CD8-positive, alpha-beta memory T cell (primary cell): Measurements from ENCODE around the gene NXT1. TPM values are rescaled to one million over a fixed set of nuclear protein-coding genes. Genes with fewer than 3 reads are reported as not detected.

ENCODE experiments used
- CTCF ChIA-PET: fragments of 350-600 bp; sonication (Branson Sonifier 250); formaldehyde crosslinking; loops from one replicate; lab custom pipeline; 2021; ENCODE audit warnings: antibody characterized with exemption; lab: Charles Lee
- POLR2A ChIA-PET: fragments of 350-600 bp; sonication (Branson Sonifier 250); formaldehyde crosslinking; loops from one replicate; lab custom pipeline; 2021; ENCODE audit warnings: antibody characterized with exemption; lab: Charles Lee
- DNase-seq, 5 donors: peaks; one replicate each; pipeline versions ENCODE4 v3.0.0 to v3.0.0-alpha.2; 2020 to 2022; ENCODE audit warnings: mixed read lengths in 1 of 5
- H3K27ac ChIP-seq: one replicate; pipeline ENCODE4 v1.7.0; 2013; ENCODE audit warnings: low read depth, mild to moderate bottlenecking, low read length, moderate library complexity
- H3K27me3 ChIP-seq: 2 replicates; pipeline ENCODE4 v1.7.0; 2013; ENCODE audit warnings: low read length, mild to moderate bottlenecking; ENCODE audit not compliant: insufficient read depth, poor library complexity, severe bottlenecking
- H3K36me3 ChIP-seq: 2 replicates; pipeline ENCODE4 v1.7.0; 2013; ENCODE audit warnings: mild to moderate bottlenecking, low read length, moderate library complexity; ENCODE audit not compliant: insufficient read depth
- H3K4me1 ChIP-seq: 2 replicates; pipeline ENCODE4 v1.7.0; 2013; ENCODE audit warnings: mild to moderate bottlenecking, low read length, moderate library complexity; ENCODE audit not compliant: insufficient read depth
- H3K4me3 ChIP-seq: 2 replicates; pipeline ENCODE4 v1.7.0; 2013; ENCODE audit warnings: mild to moderate bottlenecking, low read length
- H3K9me3 ChIP-seq: 2 replicates; pipeline ENCODE4 v1.7.0; 2013; ENCODE audit warnings: mild to moderate bottlenecking, low read length
- H3K27ac Mint-ChIP-seq, 8 donors: one replicate each; pipeline ENCODE4 v1.8.0; 2020 to 2021; ENCODE audit warnings: mixed read lengths in 8 of 8, mild to moderate bottlenecking in 6 of 8, inconsistent platforms in 3 of 8, moderate library complexity in 3 of 8
- H3K27me3 Mint-ChIP-seq, 2 donors: one replicate each; pipeline ENCODE4 v1.8.0; 2020 to 2021; ENCODE audit warnings: mixed read lengths in 2 of 2, mild to moderate bottlenecking in 1 of 2, moderate library complexity in 1 of 2
- H3K36me3 Mint-ChIP-seq, 3 donors: one replicate each; pipeline ENCODE4 v1.8.0; 2020 to 2021; ENCODE audit warnings: mixed read lengths in 3 of 3, inconsistent platforms in 1 of 3, mild to moderate bottlenecking in 1 of 3
- H3K4me1 Mint-ChIP-seq, 3 donors: one replicate each; pipeline ENCODE4 v1.8.0; 2020 to 2021; ENCODE audit warnings: mixed read lengths in 3 of 3, inconsistent platforms in 1 of 3, mild to moderate bottlenecking in 1 of 3
- H3K4me3 Mint-ChIP-seq, 7 donors: one replicate each; pipeline ENCODE4 v1.8.0; 2020 to 2021; ENCODE audit warnings: mixed read lengths in 7 of 7, mild to moderate bottlenecking in 6 of 7, moderate library complexity in 4 of 7, inconsistent platforms in 2 of 7
- H3K9me3 Mint-ChIP-seq, 5 donors: one replicate each; pipeline ENCODE4 v1.8.0; 2020 to 2022; ENCODE audit warnings: mixed read lengths in 5 of 5, mild to moderate bottlenecking in 3 of 5, moderate library complexity in 2 of 5, inconsistent platforms in 1 of 5
- polyA plus RNA-seq: library from polyadenylated mRNA; unstranded; fragments of 300-500 nt; fragmentation: Illumina TruSeq; gene quantifications from one replicate; pipeline ENCODE4 v1.2.3, GENCODE V29; 2021
- total RNA-seq, 2 experiments: library from RNA; stranded (reverse); gene quantifications; one replicate each; pipeline ENCODE4 v1.2.3, GENCODE V29; 2021

NXT1 gene
- total and polyA plus RNA-seq, 3 experiments from 2014 or later, result 48.9 to 65.0 (median 52.9) TPM

- Mint-ChIP-seq H3K27me3 (peaks cover 0 to 4% of the 10 kb centered on the region in 2 donors), H3K27ac (peak overlapping the region in 5 of 8 donors; percentile 14 to 100 (median 66)), H3K4me1 (peaks cover 32 to 50% (median 41%) of the 10 kb centered on the region in 3 donors), H3K9me3 (peaks cover 0 to 3% (median 0%) of the 10 kb centered on the region in 5 donors), H3K4me3 (peak overlapping the region in 2 of 7 donors; percentile 40 to 100), H3K36me3 (peaks cover 0 to 28% (median 0%) of the 10 kb centered on the region in 3 donors)
- no peaks in the 10 kb centered on the region for H3K9me3 ChIP-seq
- peaks cover 15% of the 10 kb centered on the region for H3K36me3 ChIP-seq
- H3K27me3 ChIP-seq, result no peaks in the 10 kb centered on the region
- H3K4me1 ChIP-seq, result peaks cover 23% of the 10 kb centered on the region
- peak in 1 of 5 donors; percentile 53 for DNase-seq
- H3K4me3 ChIP-seq, result no peak overlapping the region
- ChIA-PET POLR2A (no interaction called here), CTCF (no interaction called here)
- H3K27ac ChIP-seq, result no peak overlapping the region
These were observed 5.6 kb downstream of the NXT1 start for GRCh38 chr20:23356203-23356602.

GRCh38 chr20:23357767-23358562 lies 7.4 kb downstream of the NXT1 start:
- DNase-seq, result peak; percentile 99 to 100 (median 99)
- Histone ChIP-seq H3K4me3 (peak overlapping the region; percentile 81), H3K4me1 (peaks cover 17% of the 10 kb centered on the region), H3K36me3 (peaks cover 15% of the 10 kb centered on the region), H3K27ac (peak overlapping the region; percentile 91), H3K27me3 (no peaks in the 10 kb centered on the region), H3K9me3 (no peaks in the 10 kb centered on the region)
- ChIA-PET POLR2A (interaction anchor here (0.6 to 3.3 kb wide), 5 partner anchors 8 to 1700 kb away, joined by 3 to 30 read pairs (median 8); partner anchors contain the start of genes ACSS1, NAPB and NXT1), CTCF (interaction anchor here (0.9 to 2.8 kb wide), 6 partner anchors 8 to 249 kb away, joined by 3 to 40 read pairs (median 4); partner anchors contain the start of genes NAPB and NXT1)
- Mint-ChIP-seq H3K4me1 (peaks cover 26 to 39% (median 32%) of the 10 kb centered on the region in 3 donors), H3K4me3 (peak overlapping the region; percentile 92 to 100 (median 96)), H3K9me3 (peaks cover 0 to 3% (median 0%) of the 10 kb centered on the region in 5 donors), H3K36me3 (peaks cover 0 to 31% (median 0%) of the 10 kb centered on the region in 3 donors), H3K27me3 (peaks cover 0 to 6% of the 10 kb centered on the region in 2 donors), H3K27ac (peak overlapping the region; percentile 97 to 100 (median 99))

- Histone ChIP-seq H3K9me3 (no peaks in the 10 kb centered on the region), H3K4me3 (peak overlapping the region; percentile 6), H3K27ac (peak overlapping the region; percentile 33), H3K36me3 (peaks cover 15% of the 10 kb centered on the region), H3K27me3 (no peaks in the 10 kb centered on the region), H3K4me1 (peaks cover 22% of the 10 kb centered on the region)
- Mint-ChIP-seq H3K9me3 (peaks cover 0 to 3% (median 0%) of the 10 kb centered on the region in 5 donors), H3K4me3 (peak overlapping the region; percentile 69 to 100 (median 96)), H3K36me3 (peaks cover 0 to 31% (median 0%) of the 10 kb centered on the region in 3 donors), H3K27ac (peak overlapping the region; percentile 92 to 100 (median 99)), H3K4me1 (peaks cover 30 to 44% (median 37%) of the 10 kb centered on the region in 3 donors), H3K27me3 (peaks cover 0 to 6% of the 10 kb centered on the region in 2 donors)
- POLR2A ChIA-PET, result interaction anchor here (1.0 to 3.3 kb wide), 3 partner anchors 8 to 1700 kb away, joined by 3 to 30 read pairs (median 30); partner anchors contain the start of genes ACSS1, NAPB and NXT1
- CTCF ChIA-PET, result interaction anchor here (0.9 to 2.8 kb wide), 5 partner anchors 9 to 248 kb away, joined by 3 to 40 read pairs (median 4); partner anchors contain the start of genes NAPB and NXT1
- no peak for DNase-seq
These were observed 7.9 kb downstream of the NXT1 start for GRCh38 chr20:23358563-23358906.

- Histone ChIP-seq H3K9me3 (no peaks in the 10 kb centered on the region), H3K36me3 (peaks cover 11% of the 10 kb centered on the region), H3K4me1 (peaks cover 26% of the 10 kb centered on the region), H3K27me3 (no peaks in the 10 kb centered on the region), H3K27ac (peak overlapping the region; percentile 33), H3K4me3 (no peak overlapping the region)
- Mint-ChIP-seq H3K9me3 (peaks cover 0 to 3% (median 0%) of the 10 kb centered on the region in 5 donors), H3K4me3 (peak overlapping the region; percentile 19 to 100 (median 37)), H3K4me1 (peaks cover 35 to 49% (median 42%) of the 10 kb centered on the region in 3 donors), H3K27me3 (peaks cover 0 to 6% of the 10 kb centered on the region in 2 donors), H3K36me3 (peaks cover 0 to 26% (median 0%) of the 10 kb centered on the region in 3 donors), H3K27ac (peak overlapping the region in 7 of 8 donors; percentile 92 to 100 (median 99))
- ChIA-PET POLR2A (interaction anchor here (1.8 to 3.3 kb wide), 2 partner anchors 9 to 61 kb away, joined by 30 read pairs; partner anchors contain the start of genes NAPB and NXT1), CTCF (interaction anchor here (1.6 to 2.8 kb wide), 2 partner anchors 9 to 248 kb away, joined by 3 to 40 read pairs; partner anchors contain the start of gene NXT1)
- DNase-seq, result no peak
These were observed 8.5 kb downstream of the NXT1 start for GRCh38 chr20:23358923-23359593.

- Mint-ChIP-seq H3K27ac (peak overlapping the region in 7 of 8 donors; percentile 92 to 100 (median 95)), H3K27me3 (peaks cover 0 to 6% of the 10 kb centered on the region in 2 donors), H3K9me3 (peaks cover 0 to 3% (median 0%) of the 10 kb centered on the region in 5 donors), H3K4me3 (peak overlapping the region; percentile 82 to 95 (median 87)), H3K36me3 (peaks cover 7 to 24% (median 7%) of the 10 kb centered on the region in 3 donors), H3K4me1 (peaks cover 47 to 62% (median 55%) of the 10 kb centered on the region in 3 donors)
- Histone ChIP-seq H3K4me1 (peaks cover 37% of the 10 kb centered on the region), H3K4me3 (no peak overlapping the region), H3K27ac (peak overlapping the region; percentile 91), H3K9me3 (no peaks in the 10 kb centered on the region), H3K27me3 (no peaks in the 10 kb centered on the region), H3K36me3 (peaks cover 2% of the 10 kb centered on the region)
- ChIA-PET POLR2A (interaction anchor here (3.3 kb wide), 1 partner anchor 10 kb away, joined by 30 read pairs; the partner anchor contains the start of gene NXT1), CTCF (interaction anchor here (3.6 kb wide), 1 partner anchor 60 kb away, joined by 11 read pairs; the partner anchor contains the start of gene NAPB)
- DNase-seq, result no peak
These were observed 9.9 kb downstream of the NXT1 start for GRCh38 chr20:23360531-23360930.

- Histone ChIP-seq H3K4me3 (peak overlapping the region; percentile 53), H3K4me1 (peaks cover 43% of the 10 kb centered on the region), H3K9me3 (no peaks in the 10 kb centered on the region), H3K27me3 (no peaks in the 10 kb centered on the region), H3K27ac (peak overlapping the region; percentile 91), H3K36me3 (no peaks in the 10 kb centered on the region)
- Mint-ChIP-seq H3K27ac (peak overlapping the region; percentile 92 to 100 (median 96)), H3K36me3 (peaks cover 7 to 22% (median 7%) of the 10 kb centered on the region in 3 donors), H3K4me1 (peaks cover 50 to 66% (median 58%) of the 10 kb centered on the region in 3 donors), H3K9me3 (peaks cover 0 to 3% (median 0%) of the 10 kb centered on the region in 5 donors), H3K4me3 (peak overlapping the region; percentile 82 to 95 (median 87)), H3K27me3 (peaks cover 0 to 6% of the 10 kb centered on the region in 2 donors)
- DNase-seq, result no peak
- ChIA-PET CTCF (interaction anchor here (1.3 to 3.6 kb wide), 2 partner anchors 11 to 60 kb away, joined by 11 to 12 read pairs; partner anchors contain the start of genes NAPB and NXT1), POLR2A (interaction anchor here (0.9 to 1.6 kb wide), 2 partner anchors 9 to 11 kb away, joined by 3 to 23 read pairs; partner anchors contain the start of gene NXT1)
These were observed 10.5 kb downstream of the NXT1 start for GRCh38 chr20:23361119-23361475.
